Astrocyte (in vitro differentiated cells and primary cell): ENCODE results near the gene IGFALS.

Source experiments
- CTCF ChIP-seq: IDR thresholded peaks from 2 replicates; pipeline ENCODE4 v1.5.1; 2011; ENCODE audit warnings: low read depth, mild to moderate bottlenecking, inconsistent platforms, low read length, moderate library complexity; ENCODE audit not compliant: insufficient read depth
- EZH2 ChIP-seq: IDR thresholded peaks from 2 replicates; pipeline ENCODE4 v1.6.1; 2012; ENCODE audit warnings: mild to moderate bottlenecking, low read length, inconsistent platforms; ENCODE audit not compliant: insufficient read depth

- no peak for TF ChIP-seq CTCF
- TF ChIP-seq EZH2, result no peak
Observed at GRCh38 chr16:1758923-1759322, 34.6 kb downstream of the IGFALS start.
